CD4-positive, alpha-beta T cell treated with Interleukin-4 for 1 hour (primary cell): Measurements from ENCODE around the gene TMEM165.
"Not testable (repeated sequence)": the region's sequence is repeated elsewhere in the genome, so short reads cannot be mapped to it uniquely, and the experiment has no call there.

Source experiments
- DNase-seq, 2 donors: peaks; one replicate each; pipeline ENCODE4 v3.0.0-alpha.2; 2020 to 2022

Gene TMEM165

GRCh38 chr4:55395529-55396307, at the start of gene TMEM165:
Gene TMEM165 (plus strand): TSS chr4:55395957. CDS start chr4:55396190, 233 bp downstream.
- DNase-seq, result peak; percentile 87 to 88

- DNase-seq, result peak; percentile 80 to 81
Observed at GRCh38 chr4:55345980-55346850, 49.5 kb upstream of the TMEM165 start, which contains the start of gene SRD5A3. Gene SRD5A3 (plus strand): TSS chr4:55346242. CDS start chr4:55346337, 95 bp downstream.

- no peak for DNase-seq
Observed at GRCh38 chr4:55346851-55347255, 48.9 kb upstream of the TMEM165 start.

GRCh38 chr4:55347610-55348228, 48.0 kb upstream of the TMEM165 start:
- no peak for DNase-seq

- no peak for DNase-seq
Observed at GRCh38 chr4:55348466-55348865, 47.3 kb upstream of the TMEM165 start.

GRCh38 chr4:55350870-55351269, 44.9 kb upstream of the TMEM165 start:
- not testable (repeated sequence) for DNase-seq

GRCh38 chr4:55351824-55352223, 43.9 kb upstream of the TMEM165 start:
- no peak for DNase-seq

GRCh38 chr4:55352726-55353125, 43.0 kb upstream of the TMEM165 start:
- no peak for DNase-seq

GRCh38 chr4:55353228-55353747, 42.5 kb upstream of the TMEM165 start:
- DNase-seq, result not testable (repeated sequence)

- no peak for DNase-seq
Observed at GRCh38 chr4:55354648-55355047, 41.1 kb upstream of the TMEM165 start.

- DNase-seq, result no peak
Observed at GRCh38 chr4:55355555-55355954, 40.2 kb upstream of the TMEM165 start.

- no peak for DNase-seq
Observed at GRCh38 chr4:55356991-55357461, 38.7 kb upstream of the TMEM165 start.

GRCh38 chr4:55358246-55358645, 37.5 kb upstream of the TMEM165 start:
- DNase-seq, result no peak

GRCh38 chr4:55358668-55359067, 37.1 kb upstream of the TMEM165 start:
- no peak for DNase-seq

- DNase-seq, result no peak
Observed at GRCh38 chr4:55359397-55359916, 36.3 kb upstream of the TMEM165 start.

- not testable (repeated sequence) for DNase-seq
Observed at GRCh38 chr4:55362938-55363337, 32.8 kb upstream of the TMEM165 start.

- DNase-seq, result no peak
Observed at GRCh38 chr4:55363691-55364351, 31.9 kb upstream of the TMEM165 start.

- no peak for DNase-seq
Observed at GRCh38 chr4:55364691-55365344, 30.9 kb upstream of the TMEM165 start.

- DNase-seq, result no peak
Observed at GRCh38 chr4:55365345-55365728, 30.4 kb upstream of the TMEM165 start.

GRCh38 chr4:55366621-55367020, 29.1 kb upstream of the TMEM165 start:
- no peak for DNase-seq

GRCh38 chr4:55367084-55367722, 28.6 kb upstream of the TMEM165 start:
- DNase-seq, result no peak
